H1 (cell line): ENCODE measurements around the gene COL4A1. TPM values are rescaled to one million over a fixed set of nuclear protein-coding genes. Genes with fewer than 3 reads are reported as not detected.

ENCODE experiments used
- CTCF ChIA-PET: fragments of 300-600 bp; sonication (Branson Sonifier 250); formaldehyde crosslinking; loops from one replicate; lab custom pipeline; 2021; ENCODE audit not compliant: partially characterized antibody; lab: Charles Lee
- POLR2A ChIA-PET: fragments of 300-600 bp; sonication (Branson Sonifier 250); formaldehyde crosslinking; loops from one replicate; lab custom pipeline; 2021; ENCODE audit warnings: inconsistent platforms; ENCODE audit not compliant: partially characterized antibody; lab: Charles Lee
- DNase-seq, 2 experiments: peaks; one replicate each; pipeline versions ENCODE4 v3.0.0 to v3.0.0-alpha.2; 2010 to 2022; ENCODE audit warnings: low spot score in 2 of 2, low read depth in 1 of 2, mixed read lengths in 1 of 2
- FAIRE-seq: peaks from 2 replicates; lab custom pipeline; 2011; peaks lifted over from hg19 to GRCh38; lab: Jason Lieb, UNC
- H2AFZ ChIP-seq: 2 replicates; pipeline ENCODE4 v1.8.1; 2012; ENCODE audit warnings: low read length, inconsistent platforms
- H2AK5ac ChIP-seq: 2 replicates; pipeline ENCODE4 v1.6.1; 2013; ENCODE audit warnings: low read depth, low read length
- H2BK120ac ChIP-seq: replicated peaks from 2 replicates; pipeline ENCODE3; 2013; ENCODE audit warnings: low read depth, low read length, inconsistent platforms
- H2BK12ac ChIP-seq: 2 replicates; pipeline ENCODE4 v1.6.1; 2013; ENCODE audit warnings: low read depth, low read length
- H2BK15ac ChIP-seq: 2 replicates; pipeline ENCODE4 v1.6.1; 2013; ENCODE audit warnings: low read length
- H2BK20ac ChIP-seq: 2 replicates; pipeline ENCODE4 v1.6.1; 2013; ENCODE audit warnings: low read length
- H2BK5ac ChIP-seq: 2 replicates; pipeline ENCODE4 v1.6.1; 2013; ENCODE audit warnings: low read depth, low read length
- H3K14ac ChIP-seq: 2 replicates; pipeline ENCODE4 v1.6.1; 2013; ENCODE audit warnings: inconsistent platforms; ENCODE audit not compliant: insufficient read length
- H3K18ac ChIP-seq: 2 replicates; pipeline ENCODE4 v1.6.1; 2013; ENCODE audit warnings: low read length; ENCODE audit errors: extremely low read depth
- H3K23ac ChIP-seq: 2 replicates; pipeline ENCODE4 v1.6.1; 2013; ENCODE audit warnings: inconsistent platforms; ENCODE audit not compliant: insufficient read length
- H3K23me2 ChIP-seq: 2 replicates; pipeline ENCODE4 v1.6.1; 2013; ENCODE audit warnings: low read depth, low read length
- H3K27ac ChIP-seq: 2 replicates; pipeline ENCODE4 v1.6.1; 2011; ENCODE audit warnings: low read depth, low read length, inconsistent platforms
- H3K27me3 ChIP-seq, 4 experiments: replicated peaks in 1 of 4; 1 replicate in 1 of 4; 2 replicates in 3 of 4; pipeline versions ENCODE4 v1.6.1 to v1.8.1; 2011 to 2013; ENCODE audit warnings: low read length in 3 of 4, mild to moderate bottlenecking in 3 of 4, inconsistent platforms in 2 of 4, mixed read lengths in 2 of 4, moderate library complexity in 1 of 4; ENCODE audit not compliant: control insufficient read depth in 3 of 4, insufficient read depth in 3 of 4; ENCODE audit errors: extremely low read depth in 1 of 4
- H3K36me3 ChIP-seq, 4 experiments: 2 replicates each; pipeline versions ENCODE4 v1.6.1 to v1.8.1; 2011 to 2013; ENCODE audit warnings: mild to moderate bottlenecking in 4 of 4, low read length in 3 of 4, moderate library complexity in 2 of 4, control low read depth in 1 of 4, inconsistent platforms in 1 of 4; ENCODE audit not compliant: insufficient read depth in 4 of 4, control insufficient read depth in 2 of 4
- H3K4ac ChIP-seq: replicated peaks from 2 replicates; pipeline ENCODE3; 2013; ENCODE audit warnings: low read length, low read depth, mixed read lengths, inconsistent platforms; ENCODE audit not compliant: insufficient read length
- H3K4me1 ChIP-seq, 4 experiments: replicated peaks in 1 of 4; 1 replicate in 1 of 4; 2 replicates in 3 of 4; pipeline versions ENCODE4 v1.6.1 to v1.8.1; 2011 to 2013; ENCODE audit warnings: low read length in 3 of 4, inconsistent platforms in 2 of 4, mixed read lengths in 1 of 4; ENCODE audit not compliant: insufficient read depth in 4 of 4, control insufficient read depth in 3 of 4
- H3K4me2 ChIP-seq, 2 experiments: 2 replicates each; pipeline versions ENCODE4 v1.6.1 to v1.8.1; 2011 to 2013; ENCODE audit warnings: low read depth in 2 of 2, low read length in 2 of 2, control low read depth in 1 of 2, inconsistent platforms in 1 of 2, mild to moderate bottlenecking in 1 of 2; ENCODE audit not compliant: insufficient read depth in 1 of 2
- H3K4me3 ChIP-seq, 4 experiments: fragments of 200-600, 300-600 bp in 1 of 4; sonication (generic), shearing (Covaris generic), sonication (Bioruptor Twin) in 1 of 4; 2 replicates each; pipeline versions ENCODE4 v1.5.1 to v1.8.1; 2011 to 2016; ENCODE audit warnings: low read length in 4 of 4, low read depth in 3 of 4, control low read depth in 2 of 4, inconsistent platforms in 2 of 4, mild to moderate bottlenecking in 2 of 4, mixed read lengths in 1 of 4, moderate library complexity in 1 of 4; ENCODE audit not compliant: insufficient read depth in 2 of 4; ENCODE audit errors: extremely low read depth in 1 of 4
- H3K56ac ChIP-seq: replicated peaks from 2 replicates; pipeline ENCODE3; 2013; ENCODE audit warnings: low read depth, mild to moderate bottlenecking, mixed read lengths, low read length, inconsistent platforms; ENCODE audit not compliant: insufficient read length
- H3K79me1 ChIP-seq: 2 replicates; pipeline ENCODE4 v1.6.1; 2013; ENCODE audit warnings: low read depth, low read length, control low read depth
- H3K79me2 ChIP-seq, 2 experiments: 2 replicates each; pipeline versions ENCODE4 v1.6.1 to v1.8.1; 2012 to 2013; ENCODE audit warnings: low read length in 2 of 2, mild to moderate bottlenecking in 2 of 2, inconsistent platforms in 1 of 2; ENCODE audit not compliant: insufficient read depth in 2 of 2, control insufficient read depth in 1 of 2
- H3K9ac ChIP-seq, 4 experiments: replicated peaks in 1 of 4; 1 replicate in 1 of 4; 2 replicates in 3 of 4; pipeline versions ENCODE4 v1.6.1 to v1.8.1; 2011 to 2013; ENCODE audit warnings: low read depth in 3 of 4, low read length in 3 of 4, control low read depth in 2 of 4, mild to moderate bottlenecking in 2 of 4, moderate library complexity in 2 of 4, inconsistent platforms in 1 of 4; ENCODE audit errors: extremely low read depth in 1 of 4
- H3K9me3 ChIP-seq, 2 experiments: 2 replicates each; pipeline versions ENCODE4 v1.6.1 to v1.8.1; 2012 to 2013; ENCODE audit warnings: mild to moderate bottlenecking in 2 of 2, moderate library complexity in 2 of 2, control low read depth in 1 of 2, inconsistent platforms in 1 of 2, low read depth in 1 of 2, low read length in 1 of 2, mixed read lengths in 1 of 2; ENCODE audit not compliant: insufficient read depth in 2 of 2
- H4K20me1 ChIP-seq, 2 experiments: replicated peaks in 1 of 2; 2 replicates each; pipeline versions ENCODE3 to v1.8.1; 2011 to 2013; ENCODE audit warnings: inconsistent platforms in 2 of 2, low read length in 2 of 2, mild to moderate bottlenecking in 1 of 2; ENCODE audit not compliant: insufficient read depth in 2 of 2, control insufficient read depth in 1 of 2
- H4K5ac ChIP-seq: 2 replicates; pipeline ENCODE4 v1.6.1; 2013; ENCODE audit warnings: low read length, low read depth, mixed read lengths, inconsistent platforms; ENCODE audit not compliant: insufficient read length
- H4K8ac ChIP-seq: 2 replicates; pipeline ENCODE4 v1.8.0; 2013; ENCODE audit warnings: mild to moderate bottlenecking, moderate library complexity, low read length, inconsistent platforms; ENCODE audit not compliant: insufficient read depth; ENCODE audit errors: extremely low read depth
- H4K91ac ChIP-seq: replicated peaks from 2 replicates; pipeline ENCODE3; 2013; ENCODE audit warnings: low read length, mixed read lengths, inconsistent platforms; ENCODE audit not compliant: insufficient read length
- EP300 ChIP-seq, 2 experiments: IDR thresholded peaks; 1 replicate in 1 of 2; 2 replicates in 1 of 2; pipeline ENCODE4 v1.6.1; 2011 to 2012; ENCODE audit warnings: low read depth in 2 of 2, low read length in 2 of 2, mild to moderate bottlenecking in 2 of 2, borderline replicate concordance in 1 of 2, inconsistent platforms in 1 of 2, moderate library complexity in 1 of 2
- NRF1 ChIP-seq: IDR thresholded peaks from 2 replicates; pipeline ENCODE4 v1.6.1; 2011; ENCODE audit warnings: mild to moderate bottlenecking, low read depth, low read length, improper control_type of control experiment
- SIX5 ChIP-seq: IDR thresholded peaks from 2 replicates; pipeline ENCODE4 v1.6.1; 2011; ENCODE audit warnings: mild to moderate bottlenecking, low read depth, low read length
- TBP ChIP-seq: IDR thresholded peaks from 2 replicates; pipeline ENCODE4 v1.6.1; 2011; ENCODE audit warnings: low read depth, low read length, improper control_type of control experiment
- USF2 ChIP-seq: IDR thresholded peaks from 2 replicates; pipeline ENCODE4 v1.6.1; 2011; ENCODE audit warnings: low read length, improper control_type of control experiment
- WGBS, 2 experiments: shearing (Covaris generic) in 1 of 2; methylation state at CpG; one replicate each; pipeline versions ENCODE4 v1.1.6 to v1.1.7; 2013 to 2015; ENCODE audit warnings: low lambda C conversion rate in 2 of 2, mixed read lengths in 2 of 2, inconsistent platforms in 1 of 2, low coverage in 1 of 2, missing lambda C conversion rate in 1 of 2; ENCODE audit not compliant: insufficient replicate concordance in 2 of 2, insufficient coverage in 1 of 2, insufficient read length in 1 of 2; ENCODE audit errors: extremely low coverage in 1 of 2, missing lambda C conversion rate in 1 of 2; 5-methylcytosine and 5-hydroxymethylcytosine counted together
- polyA plus RNA-seq, 7 experiments: library from polyadenylated mRNA; depleted of rRNA in 3 of 7; stranded (reverse) in 5 of 7; unstranded in 2 of 7; fragments of >200 nt in 5 of 7; fragments of 200-250 nt in 2 of 7; gene quantifications; 1 replicate in 5 of 7; 2 replicates in 1 of 7; 4 replicates in 1 of 7; pipeline versions ENCODE4 v1.2.1 to v1.2.3, GENCODE V29; 2011 to 2013; ENCODE audit warnings: missing spikeins in 2 of 7, mixed read lengths in 2 of 7
- total RNA-seq: library from RNA; stranded (reverse); fragmentation: NEBNext Ultra II Directional; extraction: Animal tissue kit (Norgen Biotek cat#: 25700); gene quantifications from 2 replicates; pipeline ENCODE4 v1.2.1, GENCODE V29; 2021

The COL4A1 gene
- total and polyA plus RNA-seq, 2 of the 8 experiments (the other 6 are each of a cell fraction or from before 2014, with no cell fraction given): 30.7 to 82.0 TPM

DNA sequence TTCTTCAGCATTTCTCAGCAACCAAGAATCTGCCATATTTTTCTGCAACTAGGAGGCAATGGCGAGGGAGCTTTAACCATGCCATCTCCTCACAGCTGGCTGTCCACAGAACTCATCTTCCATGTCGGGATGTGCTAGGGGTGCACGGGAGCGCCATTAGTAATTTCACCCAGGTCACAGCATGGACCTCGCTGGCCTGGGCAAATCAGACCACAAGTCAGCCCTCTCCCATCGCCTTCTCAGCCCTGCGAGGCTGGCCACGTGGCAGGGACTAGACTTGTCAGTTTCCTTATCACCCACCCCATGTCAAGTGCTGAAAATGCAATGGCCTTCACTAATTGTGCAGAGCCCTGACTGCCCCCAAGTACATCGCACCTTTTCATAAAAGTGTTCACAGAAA is 15.7 kb downstream of the COL4A1 start:
- no peak overlapping the region for H2BK15ac ChIP-seq
- no peak overlapping the region for H4K91ac ChIP-seq
- no peak overlapping the region for H3K56ac ChIP-seq
- H3K4me2 ChIP-seq: no peak overlapping the region
- 91% methylated on average over 9 of the region's 9 CpGs; no CpG with 5 or more reads in 1 of the 2 experiments for WGBS, 2 experiments
- TF ChIP-seq NRF1 (no peak), EP300 (IDR thresholded peaks at IDR 0.05; ENCODE audit: borderline replicate concordance in 1 of 2, low read depth in 2 of 2, low read length in 2 of 2) (no peak), TBP (no peak), SIX5 (no peak), USF2 (no peak)
- no peak overlapping the region for H4K5ac ChIP-seq
- no peaks in the 10 kb centered on the region for H3K9me3 ChIP-seq
- no peak overlapping the region for H3K23ac ChIP-seq
- ChIA-PET POLR2A (no interaction called here), CTCF (interaction anchor here (0.9 to 1.2 kb wide), 4 partner anchors 9 to 42 kb away, joined by 3 read pairs; no protein-coding TSS in a partner anchor)
- no peak overlapping the region for H2BK5ac ChIP-seq
- no peak overlapping the region for H2BK120ac ChIP-seq
- H3K23me2 ChIP-seq: no peaks in the 10 kb centered on the region
- H3K4me3 ChIP-seq: no peak overlapping the region
- no peaks in the 10 kb centered on the region for H3K4me1 ChIP-seq
- no peak for FAIRE-seq
- no peaks in the 10 kb centered on the region for H3K27me3 ChIP-seq
- no peak overlapping the region for H3K9ac ChIP-seq
- H4K20me1 ChIP-seq: no peaks in the 10 kb centered on the region
- H2BK12ac ChIP-seq: no peak overlapping the region
- no peak overlapping the region for H3K18ac ChIP-seq
- no peak overlapping the region for H2BK20ac ChIP-seq
- no peak overlapping the region for H3K27ac ChIP-seq
- no peak overlapping the region for H2AK5ac ChIP-seq
- no peaks in the 10 kb centered on the region for H3K79me2 ChIP-seq
- H3K36me3 ChIP-seq: no peaks in the 10 kb centered on the region
- DNase-seq: no peak
- H3K79me1 ChIP-seq: no peaks in the 10 kb centered on the region
- H4K8ac ChIP-seq: no peak overlapping the region
- H2AFZ ChIP-seq: no peak overlapping the region
- H3K4ac ChIP-seq: no peak overlapping the region
- no peak overlapping the region for H3K14ac ChIP-seq
